ENCODE results near the gene INPP5D. TPM values are rescaled to one million over a fixed set of nuclear protein-coding genes. Genes with fewer than 3 reads are reported as not detected.

Gene INPP5D
- total RNA-seq, 1 experiment from 2014 or later, result 12.7 TPM

GRCh38 chr2:233173115-233173514, 113.0 kb downstream of the INPP5D start:
- no peak overlapping the region for H2BK15ac ChIP-seq (ENCODE audit: low read depth, low read length)
- no peak overlapping the region for H2AK5ac ChIP-seq (ENCODE audit: insufficient read length, low read length)
- no peak overlapping the region for H3K4me2 ChIP-seq (ENCODE audit: insufficient read depth, insufficient read length, low read length)
- no peak overlapping the region for H2AFZ ChIP-seq (ENCODE audit: low read length)
- no peak overlapping the region for H4K5ac ChIP-seq (ENCODE audit: insufficient read length, low read depth, low read length)
- H4K91ac ChIP-seq (ENCODE audit: insufficient read length, low read depth, low read length), result no peak overlapping the region
- no peak overlapping the region for H3K56ac ChIP-seq (ENCODE audit: insufficient read length, low read depth, low read length)
- no peak for DNase-seq
- TF ChIP-seq, protein P1, sequence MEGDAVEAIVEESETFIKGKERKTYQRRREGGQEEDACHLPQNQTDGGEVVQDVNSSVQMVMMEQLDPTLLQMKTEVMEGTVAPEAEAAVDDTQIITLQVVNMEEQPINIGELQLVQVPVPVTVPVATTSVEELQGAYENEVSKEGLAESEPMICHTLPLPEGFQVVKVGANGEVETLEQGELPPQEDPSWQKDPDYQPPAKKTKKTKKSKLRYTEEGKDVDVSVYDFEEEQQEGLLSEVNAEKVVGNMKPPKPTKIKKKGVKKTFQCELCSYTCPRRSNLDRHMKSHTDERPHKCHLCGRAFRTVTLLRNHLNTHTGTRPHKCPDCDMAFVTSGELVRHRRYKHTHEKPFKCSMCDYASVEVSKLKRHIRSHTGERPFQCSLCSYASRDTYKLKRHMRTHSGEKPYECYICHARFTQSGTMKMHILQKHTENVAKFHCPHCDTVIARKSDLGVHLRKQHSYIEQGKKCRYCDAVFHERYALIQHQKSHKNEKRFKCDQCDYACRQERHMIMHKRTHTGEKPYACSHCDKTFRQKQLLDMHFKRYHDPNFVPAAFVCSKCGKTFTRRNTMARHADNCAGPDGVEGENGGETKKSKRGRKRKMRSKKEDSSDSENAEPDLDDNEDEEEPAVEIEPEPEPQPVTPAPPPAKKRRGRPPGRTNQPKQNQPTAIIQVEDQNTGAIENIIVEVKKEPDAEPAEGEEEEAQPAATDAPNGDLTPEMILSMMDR (conservative IDR thresholded peaks at IDR 0.05), result no peak
- no peak overlapping the region for H3K4ac ChIP-seq (ENCODE audit: low read depth, low read length)
- no peak overlapping the region for H3K23ac ChIP-seq (ENCODE audit: insufficient read length, low read depth, low read length)
- no peak overlapping the region for H2BK12ac ChIP-seq (ENCODE audit: insufficient read length, low read depth, low read length)
- no peaks in the 10 kb centered on the region for H3K27me3 Mint-ChIP-seq (ENCODE audit: low read depth)
- no peak overlapping the region for H2BK120ac ChIP-seq (ENCODE audit: low read depth, low read length, poor library complexity, severe bottlenecking)
- H3T11ph ChIP-seq (ENCODE audit: low read length), result no peak overlapping the region
- H3K18ac ChIP-seq (ENCODE audit: insufficient read length, low read depth, low read length), result no peak overlapping the region
- H3K9me3 ChIP-seq (ENCODE audit: control insufficient read depth, low read depth, low read length), result no peaks in the 10 kb centered on the region
- no peaks in the 10 kb centered on the region for H3K23me2 ChIP-seq (ENCODE audit: insufficient read length, low read depth, low read length, poor library complexity, severe bottlenecking)
- peaks cover 7 to 12% of the 10 kb centered on the region in 2 experiments for H3K4me1 Mint-ChIP-seq
- no CpG with 5 or more reads among the region's 7 CpGs for WGBS (ENCODE audit: extremely low coverage, insufficient read length, low lambda C conversion rate)
- no peak overlapping the region for H3K27ac ChIP-seq (ENCODE audit: insufficient read length, low read depth, low read length)
- no peak overlapping the region for H2BK20ac ChIP-seq (ENCODE audit: low read depth, low read length, poor library complexity, severe bottlenecking)
- no peaks in the 10 kb centered on the region for H3K79me2 ChIP-seq (ENCODE audit: insufficient read depth, low read length)
- H3K36me3 Mint-ChIP-seq (ENCODE audit: insufficient read depth in 1 of 3, low read depth in 3 of 3), result peaks cover 0 to 35% (median 13%) of the 10 kb centered on the region in 3 experiments; a peak in 5 of 7 replicates
- no peak overlapping the region for H3K4me3 Mint-ChIP-seq
- no peaks in the 10 kb centered on the region for H4K20me1 ChIP-seq (ENCODE audit: control insufficient read depth, insufficient read depth, insufficient read length)
- H3K9ac ChIP-seq (ENCODE audit: extremely low read depth, insufficient read length, low read length), result no peak overlapping the region
- no peak overlapping the region for H3K14ac ChIP-seq (ENCODE audit: insufficient read depth, low read length)
- peaks cover 0 to 4% of the 10 kb centered on the region in 2 experiments; a peak in 2 of 5 replicates for H3K9me3 Mint-ChIP-seq
- no peak overlapping the region for H3K27ac Mint-ChIP-seq
- no peak overlapping the region for H4K8ac ChIP-seq (replicated peaks; ENCODE audit: insufficient read length, low read depth, low read length)
- no peaks in the 10 kb centered on the region for H3K27me3 ChIP-seq (ENCODE audit: insufficient read depth, low read length)
- no peak overlapping the region for H2BK5ac ChIP-seq (ENCODE audit: insufficient read length, low read length)
- H3K4me1 ChIP-seq (ENCODE audit: insufficient read depth, low read length), result peaks cover 3% of the 10 kb centered on the region; the same call in 1 of the 2 replicates
- H3K79me1 ChIP-seq (ENCODE audit: insufficient read depth, low read depth, low read length, poor library complexity, severe bottlenecking), result no peaks in the 10 kb centered on the region
